Choroid plexus epithelial cell (primary cell): ENCODE results near the gene PRKCQ.

ENCODE experiments used
- DNase-seq: peaks from one replicate; pipeline ENCODE4 v3.0.0-alpha.2; 2010; ENCODE audit warnings: low read depth
- H3K4me3 ChIP-seq: 2 replicates; pipeline ENCODE4 v1.5.1; 2011; ENCODE audit warnings: low read depth, mild to moderate bottlenecking, control low read depth, low read length, moderate library complexity
- CTCF ChIP-seq: conservative IDR thresholded peaks from 2 replicates; pipeline ENCODE4 v1.5.1; 2011; ENCODE audit warnings: low read depth, mild to moderate bottlenecking, control low read depth, inconsistent platforms, low read length, moderate library complexity

Gene PRKCQ

DNA sequence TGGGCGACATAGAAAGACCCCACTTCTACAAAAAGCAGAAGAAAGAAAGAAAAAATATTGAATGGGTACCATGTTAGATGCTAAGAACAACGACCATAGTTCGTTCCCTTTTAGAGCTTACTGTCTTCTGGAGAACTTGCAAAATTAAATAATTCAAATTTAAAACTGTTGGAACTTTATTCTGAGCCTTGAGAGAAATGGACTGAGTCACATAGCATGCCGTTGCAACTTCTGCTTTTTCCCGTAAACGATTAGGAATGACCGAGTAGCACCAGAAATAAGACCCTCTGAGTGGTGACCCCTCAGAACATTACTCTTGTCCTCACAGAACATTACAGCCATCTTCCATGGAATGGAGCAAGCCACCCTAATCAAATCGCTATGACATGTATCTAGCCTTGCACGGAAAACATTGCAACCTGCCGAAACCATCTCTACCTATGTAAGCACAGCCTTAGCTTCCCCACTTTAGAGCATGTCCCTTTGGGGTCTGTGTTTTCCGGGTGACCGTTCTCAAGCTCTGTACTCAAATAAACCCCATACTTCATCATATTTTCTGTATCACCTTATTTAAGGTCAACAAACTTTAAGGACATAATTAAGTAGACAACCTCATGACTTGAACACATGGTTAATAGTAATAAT is 179.1 kb downstream of the PRKCQ start:
- no peak for TF ChIP-seq CTCF
- DNase-seq = no peak
- no peak overlapping the region for H3K4me3 ChIP-seq

GRCh38 chr10:6400331-6400730 is 179.7 kb downstream of the PRKCQ start:
- no peak for TF ChIP-seq CTCF
- DNase-seq = no peak

DNA sequence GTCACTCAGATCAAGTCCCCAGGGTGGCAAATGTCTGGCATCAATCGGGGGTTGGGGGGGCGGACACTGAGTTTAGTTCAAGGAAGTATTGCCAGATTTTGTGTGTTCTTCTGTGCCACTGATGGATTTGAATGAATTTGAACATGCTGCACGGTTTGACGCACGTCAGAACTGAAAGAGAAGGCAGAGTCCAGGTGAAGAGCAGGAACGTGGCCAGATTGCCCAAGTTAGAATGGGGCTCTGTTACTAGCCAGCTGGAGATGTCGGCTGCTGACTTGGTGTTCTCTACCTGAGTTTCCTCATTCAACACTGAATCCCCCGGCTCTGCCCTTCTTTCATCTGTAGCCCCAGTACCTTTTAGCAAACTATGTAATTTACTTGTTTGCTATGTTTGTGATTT is 180.2 kb downstream of the PRKCQ start:
- no peak overlapping the region for H3K4me3 ChIP-seq
- TF ChIP-seq CTCF = no peak
- no peak for DNase-seq

More at GRCh38 chr10:6400331-6400730, 179.7 kb downstream of the PRKCQ start:
- no peak overlapping the region for H3K4me3 ChIP-seq

- no peak overlapping the region for H3K4me3 ChIP-seq
- peak; percentile 49 for DNase-seq
Observed at GRCh38 chr10:6399231-6399741, 180.8 kb downstream of the PRKCQ start.

DNA sequence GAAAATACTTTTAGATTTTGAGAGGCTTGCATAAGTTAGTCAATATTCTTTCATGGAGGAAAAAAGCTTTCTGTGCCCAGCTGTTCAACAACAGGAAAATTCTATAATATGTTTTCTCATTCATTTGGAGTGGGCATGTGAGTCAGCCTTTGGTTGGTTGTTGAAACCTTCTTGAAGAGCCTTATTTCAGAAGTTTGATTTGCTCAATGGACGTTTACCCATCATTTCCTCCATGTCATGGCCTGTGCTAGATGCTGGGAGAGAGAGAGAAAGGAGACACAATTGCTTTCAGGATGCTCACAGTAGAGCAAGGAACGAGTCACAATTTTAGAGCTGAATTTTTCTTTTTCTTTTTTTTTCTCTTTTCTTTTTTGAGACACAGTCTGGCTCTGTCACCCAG is 181.7 kb downstream of the PRKCQ start:
- no peak for DNase-seq
- H3K4me3 ChIP-seq = no peak overlapping the region
- TF ChIP-seq CTCF = no peak

More at GRCh38 chr10:6399231-6399741, 180.8 kb downstream of the PRKCQ start:
- no peak for TF ChIP-seq CTCF

DNA sequence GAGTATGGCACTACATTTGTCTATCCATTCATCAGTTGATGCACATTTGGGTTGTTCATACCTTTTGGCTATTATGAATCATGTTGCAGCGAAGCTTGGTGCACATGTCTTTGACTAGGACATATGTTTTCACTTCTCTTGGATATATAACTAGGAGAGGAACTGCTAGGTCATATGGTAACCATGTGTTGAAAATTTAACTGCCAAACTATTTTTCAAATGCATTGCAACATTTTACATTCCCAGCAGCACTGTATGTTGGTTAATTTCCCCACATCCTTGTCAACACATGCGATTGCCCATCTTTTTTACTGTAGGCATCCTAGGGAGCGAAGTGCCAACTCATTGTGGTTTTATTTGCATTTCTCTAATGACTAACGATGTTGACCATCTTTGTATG is 183.4 kb downstream of the PRKCQ start:
- DNase-seq = peak; percentile 76
- no peak overlapping the region for H3K4me3 ChIP-seq
- no peak for TF ChIP-seq CTCF

- no peak overlapping the region for H3K4me3 ChIP-seq
- DNase-seq = no peak
- TF ChIP-seq CTCF = no peak
Observed at GRCh38 chr10:6396226-6396625, 183.8 kb downstream of the PRKCQ start.
